Renal cortex interstitium (tissue), 11 donors: ENCODE data around the gene PTGR1. TPM values are rescaled to one million over a fixed set of nuclear protein-coding genes. Genes with fewer than 3 reads are reported as not detected.
"Not testable (repeated sequence)": the region's sequence is repeated elsewhere in the genome, so short reads cannot be mapped to it uniquely, and the experiment has no call there.

Experiments
- DNase-seq, 11 donors: peaks; one replicate each; pipeline ENCODE4 v3.0.0-alpha.2; 2013; ENCODE audit warnings: low read depth in 9 of 11, low spot score in 4 of 11; ENCODE audit errors: extremely low read depth in 1 of 11
- polyA plus RNA-seq, 3 donors: library from polyadenylated mRNA; unstranded; fragments of 120-200 nt; gene quantifications; one replicate each; pipeline ENCODE4 v1.2.1, GENCODE V29; 2013; ENCODE audit not compliant: insufficient read length in 3 of 3

The PTGR1 gene
- polyA plus RNA-seq, 3 donors = 144 to 331 (median 326) TPM

DNA sequence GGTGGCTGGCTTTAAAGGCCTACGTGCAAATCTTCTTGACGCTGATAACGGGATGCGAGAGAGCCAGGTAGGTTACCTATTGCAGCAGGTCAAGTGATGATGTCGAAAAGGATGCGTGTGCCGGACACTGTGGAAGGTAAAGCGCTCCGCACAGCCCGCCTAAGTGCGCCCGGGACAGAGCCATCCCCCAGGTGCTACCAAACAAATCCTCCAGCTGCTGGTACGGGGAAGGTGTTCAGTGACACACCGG is 31.4 kb upstream of the PTGR1 start:
- DNase-seq = peak in 1 of 11 donors; percentile 56

GRCh38 chr9:111630182-111630963 is 30.9 kb upstream of the PTGR1 start:
- DNase-seq = no peak

DNA sequence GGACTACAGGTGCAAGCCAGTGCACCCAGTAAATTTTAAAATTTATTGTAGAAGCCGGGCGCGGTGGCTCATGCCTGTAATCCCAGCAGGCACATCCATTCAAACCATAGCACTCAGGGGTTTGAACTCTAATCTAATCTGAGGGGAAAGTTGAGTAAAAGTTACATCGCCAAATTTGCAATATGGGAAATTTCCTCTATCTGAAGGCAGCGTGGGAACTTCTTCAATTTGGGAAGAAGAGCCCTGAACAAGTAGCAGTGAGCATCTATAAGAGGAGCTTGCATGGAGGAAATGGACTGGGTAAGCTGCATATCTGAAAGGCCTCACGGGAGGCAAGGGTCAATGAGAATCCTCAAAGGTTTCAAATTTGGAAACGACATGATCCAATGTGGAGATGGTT is 29.0 kb upstream of the PTGR1 start:
- DNase-seq = no peak

- no peak for DNase-seq
These were observed 28.0 kb upstream of the PTGR1 start for GRCh38 chr9:111627260-111627963.

DNA sequence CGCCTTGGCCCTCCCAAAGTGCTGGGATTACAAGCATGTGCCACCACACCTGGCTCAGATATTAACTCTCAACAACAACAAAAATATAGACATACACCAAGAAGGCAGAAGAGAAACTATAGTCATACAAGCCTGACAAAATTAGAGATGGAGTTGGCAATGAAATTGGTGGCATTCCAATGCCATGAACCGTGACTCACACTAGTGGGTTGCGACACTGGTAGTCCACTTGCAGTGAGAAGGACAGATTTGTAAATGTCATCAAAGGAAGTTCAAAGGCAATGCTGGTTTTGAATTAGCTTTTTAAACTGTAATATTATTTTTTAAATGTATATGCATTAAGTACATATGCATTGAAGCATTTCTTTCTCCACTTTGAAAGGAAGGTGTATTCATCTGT is 23.2 kb upstream of the PTGR1 start:
- no peak for DNase-seq

DNA sequence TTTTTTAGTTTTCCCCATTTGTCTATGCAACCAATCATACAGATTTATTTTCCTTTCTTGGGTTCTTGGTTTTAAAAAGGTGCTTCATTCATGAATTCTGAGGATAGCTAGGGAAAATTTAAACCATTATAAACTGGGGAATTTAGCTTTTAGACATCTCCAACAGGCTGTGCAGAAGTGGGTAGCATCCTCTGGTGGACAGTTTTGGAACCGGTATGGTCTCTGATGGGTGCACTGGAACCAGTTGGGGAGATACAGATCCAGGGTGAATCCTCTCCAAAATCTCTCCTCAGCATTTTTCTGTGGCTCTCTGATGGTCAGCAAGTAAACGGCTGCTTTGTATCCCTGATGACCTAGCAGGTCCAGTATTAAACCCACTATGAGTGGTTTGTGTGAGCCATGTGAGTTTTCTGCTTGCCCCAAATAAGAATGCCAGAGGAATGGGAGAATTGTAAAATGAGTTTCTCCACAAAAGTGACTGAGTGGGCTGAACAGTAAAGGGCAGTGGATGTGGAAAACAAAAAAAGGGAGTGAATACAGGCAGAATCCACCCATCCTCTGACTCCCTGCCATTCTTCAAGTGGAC is 22.5 kb upstream of the PTGR1 start:
- no peak for DNase-seq

- not testable (repeated sequence) for DNase-seq
These were observed 17.9 kb upstream of the PTGR1 start for GRCh38 chr9:111617349-111617748.

DNA sequence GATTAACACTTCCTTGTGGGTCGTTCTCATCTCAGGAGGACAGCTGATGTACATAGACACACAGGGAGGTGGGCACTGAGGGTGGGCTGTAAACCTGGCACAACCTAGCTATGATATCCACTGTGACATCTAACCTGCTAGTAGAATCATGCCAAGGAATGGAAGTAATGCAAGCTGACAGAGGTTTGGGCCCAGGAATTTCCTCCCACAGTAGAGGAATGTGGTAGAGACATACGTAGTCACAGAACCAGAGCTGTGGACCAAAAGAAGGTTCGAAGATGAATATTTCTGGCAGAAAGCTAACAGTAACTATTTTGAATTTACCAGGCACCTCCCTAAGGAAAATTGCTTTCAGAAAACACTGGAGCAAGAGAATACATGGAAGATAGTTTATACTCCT is 16.5 kb upstream of the PTGR1 start:
- DNase-seq = no peak

GRCh38 chr9:111613436-111614040 is 14.1 kb upstream of the PTGR1 start:
- no peak for DNase-seq

- peak in 4 of 11 donors; percentile 34 to 74 (median 54) for DNase-seq
These were observed 11.4 kb upstream of the PTGR1 start for GRCh38 chr9:111610845-111611244.

- DNase-seq = no peak
These were observed 10.7 kb upstream of the PTGR1 start for GRCh38 chr9:111610149-111610548.

GRCh38 chr9:111605041-111605559 is 5.7 kb upstream of the PTGR1 start:
- no peak for DNase-seq

DNA sequence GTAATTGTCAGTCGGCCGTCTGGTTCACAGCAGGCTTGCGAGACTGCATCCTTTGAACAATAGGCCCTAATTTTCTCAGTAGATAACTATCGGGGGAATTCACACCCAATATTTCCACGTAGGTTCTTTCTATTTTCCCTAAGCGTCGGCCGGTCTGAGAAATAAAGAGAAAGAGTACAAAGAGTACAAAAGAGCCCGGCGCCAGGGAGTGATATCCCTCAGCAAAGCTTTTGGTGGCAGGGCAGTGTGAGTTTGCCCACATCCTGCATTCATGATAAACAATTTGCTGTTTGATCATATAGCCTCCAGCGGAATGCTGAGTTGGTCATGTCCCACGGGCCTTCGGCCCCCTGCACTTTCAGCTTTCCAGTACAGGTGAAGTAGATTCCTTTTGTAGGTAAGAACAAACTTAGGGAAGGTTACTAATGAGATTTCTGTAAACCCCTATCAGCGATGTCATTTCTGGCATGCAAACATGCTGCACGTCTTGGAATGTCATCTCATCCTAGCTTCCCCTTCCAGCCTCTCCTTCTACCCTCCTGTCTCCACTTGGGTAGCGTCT is 4.7 kb upstream of the PTGR1 start:
- DNase-seq = no peak

- DNase-seq = no peak
These were observed 3.6 kb upstream of the PTGR1 start for GRCh38 chr9:111603041-111603440.

DNA sequence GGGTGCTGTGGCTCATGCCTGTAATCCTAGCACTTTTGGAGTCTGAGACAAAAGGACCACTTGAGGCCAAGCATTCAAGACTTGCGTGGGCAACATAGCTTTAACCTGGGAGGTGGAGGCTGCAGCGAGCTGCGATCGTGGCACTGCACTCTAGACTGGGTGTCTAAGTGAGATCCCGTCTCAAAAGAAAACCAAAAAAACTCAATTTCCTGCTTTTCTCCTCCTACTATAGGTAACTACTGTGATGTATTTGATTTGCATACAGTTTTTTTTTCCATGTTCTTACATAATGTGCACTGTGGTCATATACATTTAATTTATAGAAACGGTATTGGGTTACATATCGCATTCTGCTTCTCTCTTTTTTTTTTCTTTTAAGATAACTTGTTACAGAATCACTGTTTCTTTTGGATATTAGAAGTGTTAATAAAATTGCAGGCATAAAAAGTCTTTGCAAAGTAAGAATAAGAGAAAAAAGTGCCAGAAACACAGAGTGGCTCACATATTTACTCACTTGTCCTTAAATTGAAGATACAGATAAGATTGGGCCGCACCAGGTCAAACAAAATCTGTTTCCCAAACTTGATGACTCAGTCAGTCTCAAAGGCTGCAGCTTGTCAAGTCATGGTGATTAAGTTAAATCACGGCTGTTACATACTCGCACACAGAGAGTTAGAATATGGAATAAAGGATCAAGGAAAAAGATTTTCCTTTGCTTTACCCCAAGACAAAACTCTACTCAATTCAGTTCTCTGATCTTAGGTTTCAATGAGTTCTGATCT is 2.0 kb upstream of the PTGR1 start:
- no peak for DNase-seq

DNA sequence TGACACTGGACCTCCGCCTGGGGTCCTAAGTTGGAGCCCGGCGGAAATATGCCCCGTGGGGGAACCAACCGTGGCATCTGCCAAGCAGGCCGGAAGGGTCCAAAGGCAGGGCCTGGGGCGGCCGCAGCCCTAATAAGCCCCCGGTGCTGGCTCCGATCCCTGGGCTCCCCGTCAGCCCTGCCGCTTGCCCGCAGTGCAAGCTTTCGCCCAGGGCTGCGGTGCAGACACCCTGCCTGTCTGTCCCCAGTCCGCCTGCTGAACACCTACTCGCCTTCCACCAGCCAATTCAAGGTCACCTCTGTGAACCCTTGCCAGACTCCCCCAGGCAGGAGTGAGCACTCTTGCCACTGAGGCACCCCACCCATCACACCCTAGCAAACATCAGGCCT is 502 bp upstream of the PTGR1 start:
- DNase-seq = no peak

- peak in 1 of 11 donors; percentile 24 for DNase-seq
These were observed 735 bp downstream of the PTGR1 start for GRCh38 chr9:111598733-111599091.

GRCh38 chr9:111597852-111598732 is 1.4 kb downstream of the PTGR1 start:
- peak in 6 of 11 donors; percentile 57 to 73 (median 65) for DNase-seq
